ENCODE results near the gene GNPTG. TPM values are rescaled to one million over a fixed set of nuclear protein-coding genes. Genes with fewer than 3 reads are reported as not detected.

GNPTG gene
- total and polyA plus RNA-seq, 9 of the 15 experiments (the other 6 are each of a cell fraction or from before 2014, with no cell fraction given), result 0.69 to 33.3 (median 13.6) TPM

- TF ChIP-seq TFE3 (CRISPR knock-in tag; IDR thresholded peaks at IDR 0.05), result no peak
- no peak for TF ChIP-seq ZBTB17 (CRISPR knock-in tag; IDR thresholded peaks at IDR 0.05)
- no peak for TF ChIP-seq USF1 (CRISPR knock-in tag; IDR thresholded peaks at IDR 0.05)
- TF ChIP-seq ZNF696 (CRISPR knock-in tag; conservative IDR thresholded peaks at IDR 0.05), result no peak
- TF ChIP-seq ZNF589 (CRISPR knock-in tag; IDR thresholded peaks at IDR 0.05; ENCODE audit: low read depth), result no peak
- TF ChIP-seq HOMEZ (CRISPR knock-in tag; IDR thresholded peaks at IDR 0.05), result no peak
- TF ChIP-seq ZBTB33 (CRISPR knock-in tag; IDR thresholded peaks at IDR 0.05), result peak; percentile 90
- peak; percentile 64 to 81 for TF ChIP-seq RAD21 (CRISPR knock-in tag; conservative IDR thresholded peaks at IDR 0.05 in 1 of 2, IDR thresholded peaks at IDR 0.05 in 1 of 2)
- TF ChIP-seq MXD1 (CRISPR knock-in tag; IDR thresholded peaks at IDR 0.05; ENCODE audit: borderline replicate concordance, poor library complexity, severe bottlenecking), result no peak
- TF ChIP-seq TAF7 (tag; IDR thresholded peaks at IDR 0.05), result no peak
- TF ChIP-seq GTF2A2 (tag; IDR thresholded peaks at IDR 0.05), result no peak
- TF ChIP-seq BACH1 (tag; IDR thresholded peaks at IDR 0.05), result no peak
- TF ChIP-seq MEIS2 (IDR thresholded peaks at IDR 0.05; ENCODE audit: partially characterized antibody), result no peak
- TF ChIP-seq GABPA (tag; conservative IDR thresholded peaks at IDR 0.05; ENCODE audit: low read depth), result no peak
- TF ChIP-seq TAF15 (IDR thresholded peaks at IDR 0.05; ENCODE audit: low read depth, low read length), result no peak
- TF ChIP-seq GMEB1 (CRISPR knock-in tag; IDR thresholded peaks at IDR 0.05), result no peak
- TF ChIP-seq COPS2 (conservative IDR thresholded peaks at IDR 0.05), result no peak
- no peak for TF ChIP-seq ZNF507 (tag; conservative IDR thresholded peaks at IDR 0.05)
- TF ChIP-seq SMAD4 (CRISPR knock-in tag; conservative IDR thresholded peaks at IDR 0.05), result peak; percentile 31; the same call in 1 of the 2 replicates
- TF ChIP-seq MYNN (IDR thresholded peaks at IDR 0.05), result no peak
- no peak for TF ChIP-seq MYNN (CRISPR knock-in tag; IDR thresholded peaks at IDR 0.05)
These were observed 11.8 kb downstream of the GNPTG start (continued) for GRCh38 chr16:1363501-1364041.
